Mononuclear cell (primary cell): ENCODE results near the gene SMPD2. TPM values are rescaled to one million over a fixed set of nuclear protein-coding genes. Genes with fewer than 3 reads are reported as not detected.

Experiments
- H3K27me3 ChIP-seq: 2 replicates; pipeline ENCODE4 v1.6.0; 2011; ENCODE audit warnings: low read length, control low read depth; ENCODE audit not compliant: insufficient read depth
- H3K4me1 ChIP-seq: 2 replicates; pipeline ENCODE4 v1.5.1; 2011; ENCODE audit warnings: mild to moderate bottlenecking, low read length, control low read depth; ENCODE audit not compliant: insufficient read depth
- H3K4me3 ChIP-seq: 2 replicates; pipeline ENCODE4 v1.5.1; 2011; ENCODE audit warnings: mild to moderate bottlenecking, low read length, moderate library complexity
- H3K9me3 ChIP-seq: 2 replicates; pipeline ENCODE4 v1.5.1; 2011; ENCODE audit warnings: low read depth, mild to moderate bottlenecking, control low read depth, low read length
- total RNA-seq: library from RNA; depleted of rRNA; stranded (reverse); fragments of >200 nt; gene quantifications from one replicate; pipeline ENCODE4 v1.2.3, GENCODE V29; 2012

SMPD2 gene
- total RNA-seq, 1 donor, result 22.5 TPM

- no peaks in the 10 kb centered on the region for H3K9me3 ChIP-seq
- H3K27me3 ChIP-seq, result no peaks in the 10 kb centered on the region
- peaks cover 49% of the 10 kb centered on the region for H3K4me1 ChIP-seq
- peak within 1 kb of the TSS; percentile 88 for H3K4me3 ChIP-seq
Observed at GRCh38 chr6:109482905-109483734, 42.6 kb downstream of the SMPD2 start, which contains the start of gene ZBTB24. ZBTB24 (minus strand) TSS chr6:109483219; CDS start chr6:109482026, 1,193 bp downstream.

DNA sequence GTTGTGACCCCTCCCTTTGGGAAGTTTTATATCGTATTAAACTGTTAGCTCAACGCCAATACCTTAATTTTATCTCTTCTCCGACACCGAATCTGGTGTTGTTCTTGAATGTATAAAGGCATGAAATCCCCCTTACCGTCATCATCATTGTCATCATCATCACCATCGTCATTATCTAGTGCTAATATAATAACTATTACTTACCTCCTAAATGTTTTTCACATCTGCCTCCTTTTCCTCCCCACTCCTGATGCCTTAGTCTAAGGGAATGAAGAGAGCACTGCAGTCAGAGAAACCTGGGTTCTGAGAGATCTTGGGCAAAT, 43.2 kb downstream of the SMPD2 start:
- Histone ChIP-seq H3K4me3 (peak overlapping the region; percentile 25), H3K27me3 (no peaks in the 10 kb centered on the region), H3K9me3 (no peaks in the 10 kb centered on the region), H3K4me1 (peaks cover 43% of the 10 kb centered on the region)

GRCh38 chr6:109484122-109484521, 43.6 kb downstream of the SMPD2 start:
- no peak overlapping the region for H3K4me3 ChIP-seq
- no peaks in the 10 kb centered on the region for H3K9me3 ChIP-seq
- H3K4me1 ChIP-seq, result peaks cover 39% of the 10 kb centered on the region
- H3K27me3 ChIP-seq, result no peaks in the 10 kb centered on the region

GRCh38 chr6:109485266-109485935, 44.9 kb downstream of the SMPD2 start:
- Histone ChIP-seq H3K9me3 (no peaks in the 10 kb centered on the region), H3K4me1 (peaks cover 27% of the 10 kb centered on the region), H3K4me3 (no peak overlapping the region), H3K27me3 (no peaks in the 10 kb centered on the region)

- no peak overlapping the region for H3K4me3 ChIP-seq
- H3K9me3 ChIP-seq, result no peaks in the 10 kb centered on the region
- peaks cover 24% of the 10 kb centered on the region for H3K4me1 ChIP-seq
- H3K27me3 ChIP-seq, result no peaks in the 10 kb centered on the region
Observed at GRCh38 chr6:109486068-109486467, 45.5 kb downstream of the SMPD2 start.

GRCh38 chr6:109488001-109488400, 47.5 kb downstream of the SMPD2 start:
- Histone ChIP-seq H3K4me1 (peaks cover 15% of the 10 kb centered on the region), H3K9me3 (no peaks in the 10 kb centered on the region), H3K27me3 (no peaks in the 10 kb centered on the region), H3K4me3 (no peak overlapping the region)

DNA sequence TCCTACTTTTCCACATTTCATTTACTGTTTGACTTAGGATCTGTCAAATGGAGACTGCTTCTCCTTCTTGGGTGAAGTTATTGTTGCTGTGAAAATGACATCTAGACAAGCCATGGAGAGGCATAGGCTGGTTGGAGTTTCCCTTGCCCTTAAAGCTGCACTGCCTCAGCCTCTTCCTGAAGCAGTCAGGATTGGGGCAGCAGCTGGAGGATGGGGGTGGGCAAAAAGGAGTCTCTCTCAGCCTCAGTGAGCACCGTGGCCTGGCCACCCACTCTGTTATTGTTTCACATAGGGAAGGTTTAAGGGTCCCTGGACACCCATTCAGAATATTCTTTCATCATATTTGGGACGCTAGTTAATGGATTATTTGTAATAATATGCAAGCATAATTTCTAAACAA, 50.2 kb downstream of the SMPD2 start:
- Histone ChIP-seq H3K4me1 (peaks cover 11% of the 10 kb centered on the region), H3K27me3 (no peaks in the 10 kb centered on the region), H3K9me3 (no peaks in the 10 kb centered on the region), H3K4me3 (no peak overlapping the region)

DNA sequence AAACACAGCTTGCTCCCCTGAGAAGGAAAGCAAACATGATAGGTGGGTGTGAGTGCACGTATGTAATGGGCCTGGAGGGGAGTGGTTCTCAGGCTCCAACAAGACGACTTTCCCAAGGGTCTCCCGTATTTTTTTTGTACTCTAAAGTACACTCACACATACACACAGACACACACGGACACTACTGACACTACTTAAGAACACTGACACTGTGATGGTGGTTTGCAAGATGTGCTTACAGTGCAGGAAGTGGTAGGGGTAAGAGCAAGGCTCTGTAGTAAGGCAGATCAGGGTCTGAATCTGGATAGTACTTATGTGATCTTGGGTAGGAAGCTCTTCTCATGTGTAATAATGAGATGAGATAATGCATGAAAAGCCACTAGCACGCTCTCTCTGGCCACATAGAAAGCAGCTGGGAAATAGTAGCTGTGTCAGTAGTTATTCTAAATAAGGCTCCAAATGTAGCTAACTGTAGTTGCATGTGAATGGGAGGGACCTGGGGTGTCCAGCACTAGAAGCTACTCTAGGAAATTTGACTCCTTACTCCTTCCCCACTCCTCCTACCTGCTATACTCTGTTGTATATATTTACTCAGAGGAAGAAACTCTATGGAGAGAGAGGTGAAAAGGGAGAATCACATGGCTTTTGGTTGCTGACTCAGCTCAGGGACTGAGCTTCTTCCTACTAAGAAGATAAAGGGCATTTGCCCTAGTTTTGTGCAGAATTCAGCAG, 50.8 kb downstream of the SMPD2 start:
- no peak overlapping the region for H3K4me3 ChIP-seq
- no peaks in the 10 kb centered on the region for H3K9me3 ChIP-seq

More for the DNA sequence above, 50.8 kb downstream of the SMPD2 start:
- H3K4me1 ChIP-seq, result peaks cover 11% of the 10 kb centered on the region
- H3K27me3 ChIP-seq, result no peaks in the 10 kb centered on the region

Other genes with a start within 250 kb of the SMPD2 start
- 195 TPM for gene CD164, start 58.3 kb upstream of the SMPD2 start, total RNA-seq
- 1.9 TPM for gene PPIL6, start 96 bp upstream of the SMPD2 start, total RNA-seq
- gene MICAL1, start 15.0 kb downstream of the SMPD2 start, total RNA-seq, result 44.4 TPM
- 13.4 TPM for gene ZBTB24, start 42.5 kb downstream of the SMPD2 start, total RNA-seq